HCT116 (cell line): ENCODE measurements around the gene EPHX1. TPM values are rescaled to one million over a fixed set of nuclear protein-coding genes. Genes with fewer than 3 reads are reported as not detected.
A peak's percentile ranks its signal among the peaks of the same experiment; 100 is the strongest.

Source experiments
- ATAC-seq: fragments of 200-7000 bp; cut with Tn5 transposase; 2 replicates; pipeline ENCODE4 v1.9.1; 2020; ENCODE audit warnings: mild to moderate bottlenecking, moderate library complexity
- BruUV-seq: library from RNA; stranded (reverse); fragments of 400-500 nt; replicated peaks from 2 replicates; lab custom pipeline; 2021; lab: Mats Ljungman, UMichigan
- CTCF ChIA-PET: fragments of 300-600 bp; sonication (Branson Sonifier 250); formaldehyde crosslinking; loops from one replicate; lab custom pipeline; 2021; ENCODE audit warnings: antibody characterized with exemption; lab: Charles Lee
- POLR2A ChIA-PET: fragments of 300-600, 350-600 bp; sonication (Branson Sonifier 250); formaldehyde crosslinking; loops from one replicate; lab custom pipeline; 2021; ENCODE audit warnings: antibody characterized with exemption; lab: Charles Lee
- RAD21 ChIA-PET, 2 experiments: fragments of 300-600 bp; sonication (Branson Sonifier 250); formaldehyde crosslinking; loops; one replicate each; lab custom pipeline; 2023; ENCODE audit warnings: low total read pairs in 2 of 2; ENCODE audit not compliant: uncharacterized antibody in 2 of 2, unreplicated experiment in 2 of 2, low non-redundant PET in 1 of 2; lab: Charles Lee
- DNase-seq: peaks from one replicate; pipeline ENCODE4 v3.0.0-alpha.2; 2010; ENCODE audit warnings: low read depth, low spot score
- H2AFZ ChIP-seq: fragments of 200-600 bp; shearing (Covaris generic), sonication (generic); 2 replicates; pipeline ENCODE4 v1.6.1; 2017; ENCODE audit warnings: low read depth, mixed run types, mixed read lengths, antibody characterized with exemption, low read length; ENCODE audit not compliant: poor library complexity, severe bottlenecking
- H3K27ac ChIP-seq: 2 replicates; pipeline ENCODE4 v1.5.1; 2012; ENCODE audit warnings: low read depth, low read length
- H3K27me3 ChIP-seq: fragments of 200-600 bp; sonication (generic); 2 replicates; pipeline ENCODE4 v1.6.1; 2016; ENCODE audit warnings: mixed run types, low read length, mixed read lengths; ENCODE audit not compliant: insufficient read depth
- H3K36me3 ChIP-seq, 2 experiments: fragments of 200-500 bp in 1 of 2; fragments of 200-600 bp in 1 of 2; sonication (Bioruptor generic) in 1 of 2; sonication (generic) in 1 of 2; 2 replicates each; pipeline versions ENCODE4 v1.5.1 to v1.6.1; 2014 to 2016; ENCODE audit warnings: low read length in 2 of 2, inconsistent platforms in 1 of 2, mixed read lengths in 1 of 2, mixed run types in 1 of 2; ENCODE audit not compliant: insufficient read depth in 2 of 2, control insufficient read depth in 1 of 2
- H3K4me1 ChIP-seq, 2 experiments: fragments of 200-600 bp in 1 of 2; sonication (generic) in 1 of 2; 2 replicates each; pipeline versions ENCODE4 v1.5.1 to v1.6.1; 2012 to 2017; ENCODE audit warnings: low read length in 2 of 2, inconsistent platforms in 1 of 2, mild to moderate bottlenecking in 1 of 2, mixed read lengths in 1 of 2, mixed run types in 1 of 2, moderate library complexity in 1 of 2; ENCODE audit not compliant: insufficient read depth in 2 of 2, control insufficient read depth in 1 of 2
- H3K4me2 ChIP-seq: fragments of 200-600 bp; sonication (generic); 2 replicates; pipeline ENCODE4 v1.6.1; 2017; ENCODE audit warnings: mixed run types, low read length, mixed read lengths
- H3K4me3 ChIP-seq, 2 experiments: fragments of 200-600 bp in 1 of 2; sonication (generic) in 1 of 2; replicated peaks in 1 of 2; 2 replicates each; pipeline ENCODE4 v1.5.1; 2011 to 2016; ENCODE audit warnings: low read length in 2 of 2, control low read depth in 1 of 2, low read depth in 1 of 2, mild to moderate bottlenecking in 1 of 2, mixed read lengths in 1 of 2, mixed run types in 1 of 2
- H3K79me2 ChIP-seq: fragments of 200-600 bp; sonication (generic); 2 replicates; pipeline ENCODE4 v1.6.1; 2017; ENCODE audit warnings: mild to moderate bottlenecking, mixed run types, low read length, moderate library complexity, mixed read lengths; ENCODE audit not compliant: insufficient read depth
- H3K9ac ChIP-seq: fragments of 200-600 bp; sonication (generic); 2 replicates; pipeline ENCODE4 v1.6.1; 2016; ENCODE audit warnings: low read length, mixed read lengths
- H3K9me2 ChIP-seq: fragments of 200-600 bp; sonication (generic), shearing (Covaris generic); 2 replicates; pipeline ENCODE4 v1.6.1; 2017; ENCODE audit warnings: mixed run types, mild to moderate bottlenecking, moderate library complexity; ENCODE audit not compliant: insufficient read depth
- H3K9me3 ChIP-seq, 2 experiments: fragments of 200-500 bp in 1 of 2; fragments of 200-600 bp in 1 of 2; sonication (Bioruptor generic) in 1 of 2; sonication (generic) in 1 of 2; 2 replicates each; pipeline ENCODE4 v1.6.1; 2014 to 2017; ENCODE audit warnings: low read length in 2 of 2, mixed read lengths in 2 of 2, inconsistent platforms in 1 of 2, low read depth in 1 of 2, mild to moderate bottlenecking in 1 of 2, mixed run types in 1 of 2, moderate library complexity in 1 of 2; ENCODE audit not compliant: control insufficient read depth in 1 of 2, insufficient read depth in 1 of 2
- H4K20me1 ChIP-seq: fragments of 200-600 bp; sonication (generic), shearing (Covaris generic); 2 replicates; pipeline ENCODE4 v1.6.1; 2017; ENCODE audit warnings: mixed run types, mild to moderate bottlenecking, moderate library complexity; ENCODE audit not compliant: insufficient read depth
- CEBPB ChIP-seq: IDR thresholded peaks from 2 replicates; pipeline ENCODE4 v1.6.1; 2012; ENCODE audit warnings: low read depth
- EGR1 ChIP-seq: IDR thresholded peaks from 2 replicates; pipeline ENCODE4 v1.6.1; 2012; ENCODE audit warnings: low read depth
- ELF1 ChIP-seq: IDR thresholded peaks from 2 replicates; pipeline ENCODE4 v1.6.1; 2012; ENCODE audit warnings: low read depth, borderline replicate concordance
- EZH2 ChIP-seq: fragments of 200-600 bp; sonication (generic); IDR thresholded peaks from 2 replicates; pipeline ENCODE4 v1.6.1; 2017; ENCODE audit warnings: antibody characterized with exemption, mixed run types
- FOSL1 ChIP-seq: IDR thresholded peaks from 2 replicates; pipeline ENCODE4 v1.6.1; 2012; ENCODE audit warnings: low read depth
- POLR2A ChIP-seq: IDR thresholded peaks from 2 replicates; pipeline ENCODE4 v1.7.0; 2011; ENCODE audit warnings: borderline replicate concordance; ENCODE audit not compliant: insufficient read depth, insufficient read length; ENCODE audit errors: extremely low read depth
- RAD21 ChIP-seq: IDR thresholded peaks from 2 replicates; pipeline ENCODE4 v1.6.1; 2012; ENCODE audit warnings: low read depth, mild to moderate bottlenecking
- SP1 ChIP-seq: IDR thresholded peaks from 2 replicates; pipeline ENCODE4 v1.6.1; 2012; ENCODE audit warnings: low read depth
- TCF7L2 ChIP-seq: IDR thresholded peaks from 2 replicates; pipeline ENCODE4 v1.7.0; 2011; ENCODE audit warnings: borderline replicate concordance, inconsistent platforms; ENCODE audit not compliant: insufficient read depth, insufficient read length; ENCODE audit errors: extremely low read depth
- YY1 ChIP-seq: IDR thresholded peaks from 2 replicates; pipeline ENCODE4 v1.6.1; 2011; ENCODE audit warnings: low read length, low read depth, moderate library complexity, mild to moderate bottlenecking; ENCODE audit not compliant: insufficient replicate concordance; ENCODE audit errors: extremely low read depth
- ZFX ChIP-seq: fragments of 450-650 bp; IDR thresholded peaks from 2 replicates; pipeline ENCODE4 v1.6.1; 2017
- ZNF274 ChIP-seq: fragments of 200-500 bp; sonication (Bioruptor generic); IDR thresholded peaks from 2 replicates; pipeline ENCODE4 v1.6.1; 2014; ENCODE audit warnings: mild to moderate bottlenecking, low read depth, low read length, inconsistent platforms
- intact Hi-C: fragments of 100-400 bp; cut with micrococcal nuclease; formaldehyde crosslinking; loops from 2 replicates; pipeline ENCODE4 v1.10.0; 2022
- total RNA-seq: library from RNA; stranded (reverse); gene quantifications from one replicate; pipeline ENCODE4 v1.2.1, GENCODE V29; 2021; ENCODE audit not compliant: unreplicated experiment
- TF ChIP-seq, protein P1 (sequence below): IDR thresholded peaks from 2 replicates; pipeline ENCODE4 v1.6.1; 2012
- TF ChIP-seq, protein P2 (sequence below): IDR thresholded peaks from 2 replicates; pipeline ENCODE4 v1.6.1; 2011; ENCODE audit warnings: mild to moderate bottlenecking, low read length, moderate library complexity; ENCODE audit not compliant: insufficient replicate concordance; ENCODE audit errors: extremely low read depth

Gene EPHX1
- total RNA-seq, 1 experiment from 2014 or later: 44.6 TPM

GRCh38 chr1:225767634-225768540 is 42.0 kb upstream of the EPHX1 start:
- no peaks in the 10 kb centered on the region for H3K27me3 ChIP-seq
- no peak overlapping the region for H2AFZ ChIP-seq
- H3K9ac ChIP-seq: no peak overlapping the region
- H3K4me2 ChIP-seq: no peak overlapping the region
- intact Hi-C loops: no loop called here
- ATAC-seq: no peak
- no peak overlapping the region for H3K4me3 ChIP-seq
- H3K4me1 ChIP-seq: peaks cover 15 to 27% of the 10 kb centered on the region in 2 experiments; a peak in 2 of 4 replicates
- H3K9me2 ChIP-seq: no peaks in the 10 kb centered on the region
- H3K9me3 ChIP-seq: no peaks in the 10 kb centered on the region
- ChIA-PET POLR2A (no interaction called here), RAD21 (no interaction called here), CTCF (interaction anchor here (2.2 to 2.8 kb wide), 2 partner anchors 10 to 293 kb away, joined by 8 to 11 read pairs; partner anchors contain the start of gene SRP9)
- TF ChIP-seq RAD21 (no peak), CEBPB (no peak), TCF7L2 (peak; percentile 98)
- DNase-seq: no peak
- no peaks in the 10 kb centered on the region for H3K36me3 ChIP-seq
- no TSS peak for BruUV-seq
- no peaks in the 10 kb centered on the region for H3K79me2 ChIP-seq
- H4K20me1 ChIP-seq: no peaks in the 10 kb centered on the region
- no peak overlapping the region for H3K27ac ChIP-seq

DNA sequence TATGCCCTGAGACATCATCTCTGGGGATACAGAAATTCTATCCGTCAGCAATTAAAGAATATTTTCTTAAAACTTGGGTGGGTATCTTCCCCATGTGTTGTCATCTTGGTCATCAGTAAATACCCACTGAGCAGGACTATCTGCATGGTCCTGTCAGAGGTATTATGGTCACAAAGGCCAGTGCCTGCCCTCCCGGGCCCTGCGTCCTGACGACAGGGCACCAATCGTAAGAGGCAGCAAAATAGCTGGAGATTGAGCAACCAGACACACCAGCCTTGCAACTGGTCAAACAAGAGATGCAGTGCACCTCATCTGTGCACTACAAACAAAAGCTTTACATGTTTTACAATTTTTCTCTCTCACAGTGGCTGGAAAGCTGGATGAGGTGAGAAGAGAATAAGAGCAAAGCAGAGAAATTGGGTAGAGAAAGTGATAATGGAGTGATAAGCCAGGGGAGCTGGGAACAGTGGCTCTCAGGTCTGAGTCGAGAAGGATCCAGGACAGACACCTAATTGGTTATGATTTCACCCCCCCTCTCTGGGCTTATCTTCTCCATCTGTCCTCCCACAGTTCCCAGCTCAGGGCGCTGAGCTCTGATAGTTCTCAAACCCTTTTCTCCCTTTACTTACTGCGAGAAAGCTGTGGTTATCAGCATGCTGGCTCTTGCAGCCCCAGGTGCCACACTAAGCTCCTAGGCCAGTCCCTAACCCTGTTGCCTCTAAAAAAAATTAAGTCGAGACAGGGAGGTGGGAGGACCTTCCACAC is 41.1 kb upstream of the EPHX1 start:
- BruUV-seq: no TSS peak
- no peaks in the 10 kb centered on the region for H3K27me3 ChIP-seq
- H3K9ac ChIP-seq: no peak overlapping the region
- CTCF ChIA-PET: interaction anchor here (1.0 to 2.8 kb wide), 5 partner anchors 9 to 294 kb away, joined by 3 to 11 read pairs (median 8); partner anchors contain the start of gene SRP9
- ATAC-seq: no peak
- H3K4me3 ChIP-seq: no peak overlapping the region
- H3K27ac ChIP-seq: no peak overlapping the region
- no peaks in the 10 kb centered on the region for H3K9me3 ChIP-seq
- RAD21 ChIA-PET: no interaction called here
- H4K20me1 ChIP-seq: no peaks in the 10 kb centered on the region
- intact Hi-C loops: no loop called here
- H3K79me2 ChIP-seq: no peaks in the 10 kb centered on the region
- no peaks in the 10 kb centered on the region for H3K9me2 ChIP-seq
- DNase-seq: no peak
- H3K4me1 ChIP-seq: peaks cover 14 to 28% of the 10 kb centered on the region in 2 experiments; a peak in 2 of 4 replicates
- no peak overlapping the region for H3K4me2 ChIP-seq
- POLR2A ChIA-PET: interaction anchor here (1.1 kb wide), 1 partner anchor 9 kb away, joined by 4 read pairs; the partner anchor contains the start of gene SRP9
- no peak overlapping the region for H2AFZ ChIP-seq
- no peaks in the 10 kb centered on the region for H3K36me3 ChIP-seq
- TF ChIP-seq ZFX (no peak), ZNF274 (no peak), EZH2 (no peak), POLR2A (no peak), RAD21 (no peak), ELF1 (no peak), FOSL1 (no peak), TCF7L2 (no peak), EGR1 (no peak), YY1 (no peak), SP1 (no peak)
- TF ChIP-seq, protein P1, sequence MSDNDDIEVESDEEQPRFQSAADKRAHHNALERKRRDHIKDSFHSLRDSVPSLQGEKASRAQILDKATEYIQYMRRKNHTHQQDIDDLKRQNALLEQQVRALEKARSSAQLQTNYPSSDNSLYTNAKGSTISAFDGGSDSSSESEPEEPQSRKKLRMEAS: no peak
- TF ChIP-seq, protein P2, sequence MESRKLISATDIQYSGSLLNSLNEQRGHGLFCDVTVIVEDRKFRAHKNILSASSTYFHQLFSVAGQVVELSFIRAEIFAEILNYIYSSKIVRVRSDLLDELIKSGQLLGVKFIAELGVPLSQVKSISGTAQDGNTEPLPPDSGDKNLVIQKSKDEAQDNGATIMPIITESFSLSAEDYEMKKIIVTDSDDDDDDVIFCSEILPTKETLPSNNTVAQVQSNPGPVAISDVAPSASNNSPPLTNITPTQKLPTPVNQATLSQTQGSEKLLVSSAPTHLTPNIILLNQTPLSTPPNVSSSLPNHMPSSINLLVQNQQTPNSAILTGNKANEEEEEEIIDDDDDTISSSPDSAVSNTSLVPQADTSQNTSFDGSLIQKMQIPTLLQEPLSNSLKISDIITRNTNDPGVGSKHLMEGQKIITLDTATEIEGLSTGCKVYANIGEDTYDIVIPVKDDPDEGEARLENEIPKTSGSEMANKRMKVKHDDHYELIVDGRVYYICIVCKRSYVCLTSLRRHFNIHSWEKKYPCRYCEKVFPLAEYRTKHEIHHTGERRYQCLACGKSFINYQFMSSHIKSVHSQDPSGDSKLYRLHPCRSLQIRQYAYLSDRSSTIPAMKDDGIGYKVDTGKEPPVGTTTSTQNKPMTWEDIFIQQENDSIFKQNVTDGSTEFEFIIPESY: no peak
